NT2/D1 (cell line): Measurements from ENCODE around the gene KLF6.

ENCODE experiments used
- SUZ12 ChIP-seq: IDR thresholded peaks from 2 replicates; pipeline ENCODE4 v1.6.1; 2011; ENCODE audit not compliant: insufficient read length, insufficient read depth; ENCODE audit errors: extremely low read depth
- YY1 ChIP-seq: IDR thresholded peaks from 2 replicates; pipeline ENCODE4 v1.6.1; 2011; ENCODE audit not compliant: insufficient read length, insufficient read depth
- ZNF274 ChIP-seq: IDR thresholded peaks from 2 replicates; pipeline ENCODE4 v1.6.1; 2011; ENCODE audit warnings: mild to moderate bottlenecking, low read depth, low read length

DNA sequence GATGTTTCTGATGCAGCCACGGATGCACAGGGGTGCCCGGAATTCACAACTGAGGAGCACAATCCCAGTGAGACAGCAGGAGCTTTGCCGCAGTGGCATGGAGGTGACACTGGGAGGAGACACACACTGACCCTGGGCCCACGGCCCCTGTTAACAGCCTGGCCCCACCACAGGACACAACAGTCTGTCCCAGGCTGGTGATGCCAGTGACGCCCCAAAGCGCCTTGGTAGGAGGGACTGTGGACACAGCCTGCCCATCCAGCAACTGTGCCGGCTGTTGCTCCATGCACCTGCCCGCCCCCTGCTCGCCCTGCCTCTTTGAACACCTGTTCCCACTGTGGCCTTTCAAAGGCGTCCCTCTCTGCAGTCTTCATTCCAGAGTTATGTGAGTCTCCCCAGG is 49.8 kb downstream of the KLF6 start:
- TF ChIP-seq YY1 (no peak), SUZ12 (no peak), ZNF274 (no peak)
